Endothelial cell of hepatic sinusoid (primary cell): Measurements from ENCODE around the gene CCNQ.

Experiments used
- in situ Hi-C: cut with HindIII; loops from 2 replicates; pipeline ENCODE4 v1.10.0; 2017; ENCODE audit warnings: low sequenced_read_pairs

CCNQ gene

DNA sequence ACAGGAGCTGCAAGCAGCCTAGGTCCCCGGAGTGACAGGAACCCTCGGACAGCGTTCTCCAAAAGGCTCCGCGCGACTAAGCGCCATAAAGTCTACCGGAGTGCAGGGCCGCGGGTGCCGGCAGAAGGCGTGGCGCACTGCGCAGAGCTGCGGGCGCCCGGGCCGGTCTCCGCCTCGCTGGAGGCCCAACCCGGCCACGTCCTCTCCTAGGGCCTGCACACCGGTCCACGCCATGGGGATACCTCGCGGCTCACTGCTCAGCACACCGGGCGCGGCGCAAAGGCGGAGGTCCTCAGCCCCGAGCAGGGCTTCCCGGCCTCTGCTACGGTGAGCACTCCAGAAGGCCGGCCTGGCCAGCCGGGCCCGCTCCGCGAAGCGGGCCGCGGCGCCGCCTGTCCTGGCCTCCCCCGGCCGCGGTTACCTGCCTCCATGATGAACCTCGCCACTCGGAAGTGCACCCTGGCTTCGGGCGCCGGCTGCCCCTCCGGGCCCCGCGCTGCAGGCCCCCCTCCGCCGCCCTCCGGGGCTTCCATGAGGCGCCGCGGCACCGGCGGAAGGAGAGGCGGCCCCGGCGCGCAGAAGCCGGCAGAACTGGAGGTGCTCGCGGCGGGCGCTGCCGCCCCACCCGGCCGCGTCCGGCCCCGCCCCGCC, at the start of gene CCNQ:
CCNQ (minus strand) TSS at position 599 of the 651 bp plus-strand sequence; CDS start at position 533, 66 bp downstream.
- in situ Hi-C loops, result no loop called here

DNA sequence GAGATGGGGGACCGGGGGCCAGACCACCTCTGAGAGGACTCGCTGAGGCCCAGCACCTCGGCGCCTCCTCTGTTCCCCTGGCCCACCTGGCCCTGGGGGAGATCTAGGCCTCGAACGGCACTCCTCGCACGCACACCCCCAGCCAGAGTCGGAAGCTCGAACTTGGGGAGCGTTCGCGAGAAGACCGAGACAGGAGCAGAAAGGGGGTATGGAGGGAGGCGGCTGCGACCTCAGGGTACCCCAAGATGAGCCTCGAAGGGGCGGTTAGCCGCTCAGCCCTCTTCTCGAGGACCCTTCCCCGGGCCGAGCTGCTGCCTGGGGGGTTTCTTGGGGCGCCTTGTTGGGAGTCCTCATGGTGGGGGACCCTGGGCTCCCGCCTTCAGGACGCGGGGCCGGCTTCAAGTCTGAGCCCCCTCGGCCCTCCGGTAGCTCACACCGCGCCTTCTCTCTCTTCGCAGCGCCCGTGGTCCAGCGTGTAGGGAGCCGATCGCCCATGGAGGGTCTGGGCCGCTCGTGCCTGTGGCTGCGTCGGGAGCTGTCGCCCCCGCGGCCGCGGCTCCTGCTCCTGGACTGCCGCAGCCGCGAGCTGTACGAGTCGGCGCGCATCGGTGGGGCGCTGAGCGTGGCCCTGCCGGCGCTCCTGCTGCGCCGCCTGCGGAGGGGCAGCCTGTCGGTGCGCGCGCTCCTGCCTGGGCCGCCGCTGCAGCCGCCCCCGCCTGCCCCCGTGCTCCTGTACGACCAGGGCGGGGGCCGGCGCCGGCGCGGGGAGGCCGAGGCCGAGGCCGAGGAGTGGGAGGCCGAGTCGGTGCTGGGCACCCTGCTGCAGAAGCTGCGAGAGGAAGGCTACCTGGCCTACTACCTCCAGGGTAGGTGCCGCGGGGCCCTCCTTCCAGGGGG, 48.8 kb upstream of the CCNQ start:
- in situ Hi-C loops, result no loop called here

DNA sequence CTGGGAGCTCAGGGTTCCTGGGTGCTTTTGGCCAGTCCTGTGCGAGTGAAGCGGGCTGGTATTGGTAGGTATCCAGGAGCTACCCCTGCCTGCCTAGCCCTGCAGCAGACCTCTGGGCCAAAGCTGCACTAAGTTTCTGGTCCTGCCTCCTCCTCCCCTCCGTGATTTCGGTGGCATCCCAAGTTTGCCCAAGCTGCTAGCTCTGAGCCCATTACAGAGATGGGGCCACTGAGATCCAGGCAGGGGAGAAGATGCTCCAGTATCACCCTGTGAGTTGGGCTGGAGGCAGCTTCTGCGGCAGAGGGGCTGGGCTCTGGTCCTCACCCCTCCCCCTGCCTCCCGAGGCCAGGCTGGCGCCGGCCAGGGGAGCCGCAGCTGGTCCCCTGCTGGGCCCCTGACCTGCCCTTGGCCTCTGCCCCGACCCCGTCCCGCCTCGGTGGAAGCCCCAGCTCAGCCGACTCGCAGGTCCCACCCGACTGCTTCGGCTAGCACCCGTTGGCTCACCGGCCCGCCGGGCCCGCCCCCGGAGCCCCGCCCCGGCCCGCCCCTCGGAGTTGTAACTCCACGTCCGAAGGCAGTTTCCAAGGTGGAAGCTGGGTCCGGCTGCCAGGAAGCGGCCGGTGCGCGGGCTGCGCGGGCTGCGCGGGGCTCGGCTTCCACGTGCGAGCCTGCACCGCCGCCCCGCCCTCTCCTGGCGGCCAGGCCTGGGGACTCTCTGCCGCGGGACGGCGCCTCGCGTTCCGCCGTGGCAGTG, 47.9 kb upstream of the CCNQ start, which contains the start of gene DUSP9:
DUSP9 (plus strand) TSS at position 584 of the 754 bp plus-strand sequence. CDS start 751 bp downstream, outside the sequence.
- in situ Hi-C loops, result no loop called here

DNA sequence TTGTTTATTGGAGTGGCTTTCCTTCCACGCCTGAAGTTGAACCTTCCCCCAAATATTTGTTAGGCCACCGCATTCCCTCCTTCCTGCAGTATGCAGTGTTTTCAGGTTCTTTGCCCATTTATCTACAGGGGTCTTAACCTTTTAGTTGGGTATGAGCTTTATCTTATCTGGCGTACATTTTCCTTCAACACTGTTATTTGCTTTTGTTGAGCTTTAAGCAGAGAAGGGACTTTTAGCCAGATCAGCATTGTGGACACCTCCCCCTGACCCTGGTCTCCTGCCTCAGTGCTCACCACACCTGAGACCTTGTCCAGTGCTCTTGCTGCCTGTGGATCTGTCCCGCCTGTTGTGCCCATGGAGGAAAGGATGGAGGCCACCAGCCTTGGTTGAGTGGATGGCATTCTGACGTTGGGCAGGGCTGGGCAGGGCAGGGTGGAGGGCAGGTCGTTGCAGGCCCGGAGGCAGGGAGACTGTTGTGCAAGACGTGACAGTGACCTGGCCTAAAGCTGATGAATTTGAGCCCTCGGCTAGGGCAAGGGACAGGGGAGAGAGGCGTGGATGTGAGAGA, 47.1 kb upstream of the CCNQ start:
- in situ Hi-C loops, result no loop called here

DNA sequence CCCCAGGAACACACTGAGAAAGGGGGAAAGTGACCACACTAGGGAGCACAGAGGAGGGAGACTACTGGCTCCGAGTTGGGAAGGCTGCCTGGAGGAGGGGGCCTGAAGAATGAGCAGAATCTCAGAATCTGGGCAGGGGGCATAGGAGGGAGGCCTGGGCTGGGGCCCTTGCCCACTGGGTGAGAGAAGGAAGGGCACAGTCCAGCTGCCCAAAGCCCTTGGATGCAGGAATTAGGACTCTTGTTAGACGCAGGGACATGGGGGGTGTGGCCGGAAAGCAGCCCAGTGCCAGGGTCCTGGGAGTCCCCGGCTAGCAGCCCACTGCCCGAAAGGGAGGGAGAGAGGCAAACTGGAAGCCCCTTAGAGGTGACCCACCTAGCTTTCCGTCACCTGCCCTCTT, 46.2 kb upstream of the CCNQ start:
- in situ Hi-C loops, result no loop called here

DNA sequence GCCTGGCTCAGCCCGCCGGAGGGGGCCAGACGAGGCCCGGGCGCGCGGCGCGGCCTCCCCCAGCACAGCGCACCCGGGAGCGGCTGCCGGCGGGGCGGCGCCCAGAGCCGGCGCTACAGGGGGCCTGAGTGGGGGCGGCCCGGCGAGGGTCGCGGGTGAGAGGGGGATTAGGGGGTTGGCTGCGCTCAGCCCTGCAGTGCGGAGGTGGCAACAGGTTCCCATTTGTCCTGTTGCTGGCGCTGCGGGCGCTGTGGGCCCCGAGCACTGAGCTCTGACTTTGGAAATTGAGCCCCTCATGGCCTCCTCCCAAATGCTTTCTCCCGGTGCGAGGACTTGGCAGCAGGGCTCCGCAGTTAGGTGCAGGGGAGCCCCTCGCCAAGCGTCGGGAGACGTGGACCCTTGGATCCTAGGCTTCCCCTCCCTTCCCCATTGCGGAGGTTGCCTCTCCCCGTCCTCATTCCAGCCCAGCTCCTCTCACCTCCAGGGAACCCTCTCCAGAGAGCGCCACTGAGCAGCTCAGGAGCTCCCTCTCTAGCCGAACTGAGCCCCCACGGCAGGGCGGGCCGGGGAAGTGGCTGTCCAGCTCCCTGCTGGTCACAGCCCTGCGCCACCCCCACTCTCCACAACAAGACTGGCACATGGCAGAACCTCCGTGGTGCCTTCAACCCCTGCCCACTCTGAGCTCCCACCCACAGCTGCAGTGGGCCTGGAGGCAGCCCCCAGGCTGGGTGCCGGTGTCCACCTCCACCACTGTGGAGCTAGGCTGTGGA, 45.6 kb upstream of the CCNQ start:
- in situ Hi-C loops, result no loop called here

DNA sequence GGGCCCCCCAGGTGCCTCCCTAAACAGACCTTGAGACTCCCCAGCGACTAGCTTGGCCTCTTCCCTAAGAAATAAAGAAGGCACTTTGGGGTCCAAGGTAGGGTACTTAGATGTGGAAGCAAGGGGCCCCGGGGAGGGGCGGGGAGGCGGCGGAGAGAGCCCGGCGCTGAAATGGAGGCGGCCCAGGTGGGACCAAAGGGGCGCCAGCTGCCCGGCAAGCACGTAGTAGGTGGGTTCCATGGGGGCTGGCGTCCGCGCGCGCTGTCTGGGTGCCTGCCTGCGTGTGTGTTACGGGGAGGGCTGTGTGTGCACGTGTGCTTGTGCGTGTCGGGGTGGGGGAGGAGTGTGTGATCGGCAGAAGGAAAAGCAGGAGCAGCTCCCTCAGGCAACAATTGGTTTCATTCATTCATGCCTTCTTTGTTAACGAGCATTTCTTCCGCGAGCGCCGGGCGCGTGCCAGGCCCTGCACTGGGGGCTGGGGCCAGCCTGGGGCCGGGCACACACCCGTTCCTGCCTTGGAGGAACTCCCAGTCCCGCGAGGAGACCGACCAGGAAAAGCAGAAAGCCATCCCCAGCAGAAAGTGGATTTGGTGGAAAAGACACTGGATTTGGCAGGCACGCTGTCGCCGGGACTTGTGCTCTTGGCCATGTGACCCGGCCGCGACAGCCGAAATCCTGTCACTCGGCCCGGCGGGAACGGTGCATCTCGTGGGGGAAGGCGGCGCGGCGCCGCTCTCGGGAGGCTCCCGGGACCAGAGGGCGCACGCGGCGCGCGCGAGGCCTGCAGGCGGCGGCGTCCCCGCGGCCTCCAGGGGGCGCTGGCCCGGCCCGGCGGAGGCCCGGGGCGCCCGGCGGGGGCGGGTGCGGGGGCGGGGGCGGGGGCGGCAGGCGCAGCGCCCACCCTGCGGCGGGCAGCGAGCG, 44.8 kb upstream of the CCNQ start:
- in situ Hi-C loops, result no loop called here

DNA sequence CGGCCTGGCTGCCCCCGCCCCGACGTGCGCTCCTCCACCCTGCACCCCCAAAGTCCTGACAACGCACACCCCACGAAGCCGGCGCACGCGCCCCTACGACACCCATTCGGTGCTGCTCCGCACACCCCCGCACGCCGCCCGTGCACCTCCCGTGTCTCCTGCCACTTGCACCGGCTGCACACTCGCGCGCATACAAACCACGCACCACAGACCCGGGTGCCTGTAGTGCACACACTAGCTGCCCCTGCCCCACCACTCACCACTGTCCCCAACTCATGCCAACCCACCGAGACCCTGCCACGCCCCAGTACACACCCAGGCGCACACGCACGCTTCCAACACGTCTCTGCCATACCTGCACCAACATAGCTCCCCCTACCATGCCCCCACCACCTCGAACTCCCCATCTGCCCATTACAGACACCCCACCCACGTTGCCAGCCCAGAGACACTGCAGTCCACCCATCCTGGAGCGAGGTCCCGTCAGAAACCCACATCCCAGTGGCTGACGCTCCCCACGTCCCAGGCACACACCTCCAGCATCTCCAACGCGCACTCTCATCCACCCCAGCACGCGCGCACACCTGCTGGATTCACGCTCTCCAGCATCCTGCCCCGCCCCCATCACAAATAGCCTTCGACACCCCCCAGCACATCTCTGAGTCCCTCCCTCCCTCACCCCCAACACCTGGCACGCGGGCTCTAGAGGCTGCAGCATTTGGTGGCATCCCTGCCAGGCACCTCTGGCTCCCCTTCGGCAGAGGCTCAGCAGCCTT, 43.9 kb upstream of the CCNQ start:
- in situ Hi-C loops, result no loop called here

DNA sequence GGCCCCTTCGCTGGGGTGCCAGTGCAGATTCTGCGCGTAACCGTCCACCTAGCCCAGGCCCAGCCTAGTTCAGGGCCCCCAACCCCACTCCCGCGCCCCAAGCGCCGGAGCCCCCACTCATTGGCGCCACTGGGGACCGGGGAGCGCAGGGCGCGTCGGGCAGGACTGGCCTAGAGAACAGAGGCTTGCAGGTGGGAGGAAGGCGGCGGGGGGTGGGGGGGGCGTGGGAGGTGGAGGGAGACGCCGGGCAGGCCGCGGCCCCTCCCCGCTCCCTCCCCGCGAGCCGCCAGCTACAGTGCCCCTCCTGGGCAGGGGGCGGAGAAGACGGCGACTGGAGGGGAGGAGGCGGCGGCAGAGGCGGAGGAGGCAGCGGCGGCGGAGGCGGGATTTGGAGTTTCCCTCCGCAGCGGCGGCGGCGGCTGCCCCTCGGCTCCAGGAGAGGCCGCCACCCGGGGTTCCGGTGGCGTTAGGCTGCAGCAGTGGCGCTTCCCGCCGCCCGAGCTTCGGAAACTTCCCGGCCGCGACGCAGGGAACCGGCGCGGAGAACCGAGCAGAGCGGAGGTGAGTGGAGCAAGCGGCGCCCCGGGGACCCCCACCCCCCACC, 43.2 kb upstream of the CCNQ start:
- in situ Hi-C loops, result no loop called here

DNA sequence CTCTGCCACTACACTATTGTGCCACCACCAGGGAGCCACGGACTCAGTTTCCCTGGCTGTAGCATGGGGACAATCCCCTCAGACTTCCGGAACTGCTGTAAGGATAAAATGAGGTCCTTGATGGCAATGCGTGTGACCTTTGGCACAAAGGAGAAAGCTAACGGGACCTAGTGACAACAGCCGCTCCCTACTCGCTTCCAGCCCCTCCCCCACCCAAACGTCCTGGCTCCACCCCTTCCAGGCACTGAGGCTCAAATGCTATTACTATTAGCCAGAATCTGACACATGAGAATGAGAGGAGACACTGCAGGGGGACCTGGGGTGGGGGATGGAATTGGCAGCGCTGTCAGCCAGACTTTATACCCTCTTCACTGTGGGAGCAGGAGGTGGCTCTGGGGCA, 42.7 kb upstream of the CCNQ start:
- in situ Hi-C loops, result no loop called here

DNA sequence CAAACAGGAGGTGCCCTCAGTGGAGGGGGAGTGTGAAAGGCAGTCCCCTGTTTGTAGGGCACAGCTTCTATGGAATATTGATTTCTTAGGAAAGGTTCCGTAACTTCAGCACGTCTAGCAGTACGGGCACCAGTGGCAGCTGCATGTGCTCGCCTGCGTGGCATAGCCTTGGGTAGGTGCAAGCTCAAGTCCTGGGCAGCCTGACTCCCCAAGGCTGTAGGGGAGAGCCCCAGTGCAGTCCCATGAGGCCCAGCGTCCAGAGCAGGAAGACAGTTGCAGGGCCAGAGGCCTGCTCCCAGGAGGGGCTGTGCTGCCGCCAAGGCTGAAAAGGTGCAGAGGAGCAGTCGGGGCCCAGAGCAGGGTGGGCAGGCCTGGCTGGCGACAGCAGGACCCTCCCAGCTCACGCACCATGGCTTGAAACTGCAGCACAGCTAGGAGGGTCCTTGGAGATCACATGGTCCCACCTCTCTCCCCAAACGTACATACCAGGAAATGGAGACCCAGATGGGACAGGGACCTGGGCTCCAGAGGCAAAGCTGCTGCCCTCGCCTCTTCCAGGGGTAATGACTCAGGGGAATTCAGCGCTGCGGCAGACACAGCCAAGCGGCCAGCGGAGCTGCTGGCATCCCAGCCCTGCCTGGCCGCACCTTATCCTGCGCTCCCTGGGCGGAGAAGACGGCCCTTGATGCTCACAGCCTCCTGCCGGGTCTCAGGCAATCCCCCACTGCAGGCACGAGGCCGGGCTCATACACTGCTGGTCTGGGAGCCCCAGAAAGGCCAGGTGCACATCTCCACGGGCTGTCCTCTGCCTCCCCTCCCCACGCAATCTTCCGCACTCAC, 42.0 kb upstream of the CCNQ start:
- in situ Hi-C loops, result no loop called here

DNA sequence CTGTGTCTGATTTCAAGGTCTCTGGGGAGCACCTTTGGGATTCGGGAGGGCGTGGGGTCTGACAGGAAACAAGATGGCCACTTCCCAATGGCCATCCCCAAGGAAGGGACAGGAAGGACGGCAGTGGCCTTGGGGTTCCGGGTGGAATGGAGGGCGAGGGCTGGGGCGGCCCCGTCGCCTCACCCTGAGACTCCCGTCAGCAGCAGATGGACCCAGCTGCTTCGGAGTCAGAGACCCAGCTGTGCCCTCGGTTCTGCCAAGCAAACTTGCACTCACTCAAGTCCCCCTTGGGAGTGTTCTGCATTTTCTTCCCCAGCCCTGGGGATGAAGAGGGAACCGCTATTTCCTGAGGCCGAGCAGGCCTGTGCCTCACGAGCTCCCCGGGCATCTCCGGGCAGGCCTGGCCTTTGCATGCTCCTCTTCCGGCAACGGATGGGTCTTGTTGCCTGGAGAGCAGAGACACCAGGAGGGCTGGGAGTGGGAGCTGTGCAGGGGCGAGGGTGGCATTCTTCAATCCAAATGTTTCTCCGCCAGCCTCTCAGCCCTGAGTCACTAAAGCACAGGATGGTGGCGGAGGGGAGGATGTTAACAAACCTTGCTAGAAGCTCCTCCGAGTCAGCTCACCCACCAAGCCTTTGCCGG, 41.2 kb upstream of the CCNQ start:
- in situ Hi-C loops, result no loop called here

DNA sequence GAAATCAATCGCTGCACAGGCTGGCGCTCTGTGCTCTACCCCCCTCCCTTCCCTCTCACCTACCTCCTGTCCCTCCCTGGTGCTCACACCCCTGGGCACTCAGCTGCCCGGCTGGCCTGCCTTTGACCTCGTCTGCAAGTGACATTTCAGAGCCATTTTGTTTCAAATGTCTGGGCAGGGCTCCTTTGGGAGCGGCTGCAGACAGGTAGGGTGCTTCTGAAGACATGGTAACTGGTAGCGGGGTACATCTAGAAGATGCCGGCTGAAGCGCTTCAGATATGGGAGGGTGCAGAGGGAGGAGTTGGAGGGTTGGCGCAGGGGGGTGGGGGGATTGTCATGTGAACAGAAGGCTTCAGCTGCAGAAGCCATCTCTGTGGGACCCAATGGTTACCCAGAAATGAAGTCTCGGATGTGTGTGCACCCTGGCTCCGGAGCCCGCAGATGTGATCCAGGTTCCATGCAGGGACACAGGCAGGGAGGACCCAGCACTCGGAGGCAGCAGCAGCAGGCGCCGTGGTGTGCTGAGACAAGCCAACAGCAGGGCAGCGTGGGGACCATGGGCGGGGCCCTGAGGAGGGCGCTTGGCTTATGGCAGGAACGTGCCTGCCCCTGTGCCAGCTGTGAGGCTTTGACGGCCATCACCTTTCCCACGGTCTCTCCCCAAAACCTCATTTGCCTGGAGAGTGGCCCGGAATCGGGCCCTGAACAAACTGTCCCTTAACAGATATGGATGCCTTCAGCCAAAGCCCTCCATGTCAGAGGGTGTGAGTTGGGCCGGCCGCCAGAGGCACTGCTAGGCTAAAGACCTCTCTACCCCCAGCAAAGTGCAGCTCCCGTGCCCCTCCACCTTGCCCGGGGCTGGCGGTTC, 40.5 kb upstream of the CCNQ start:
- in situ Hi-C loops, result no loop called here

DNA sequence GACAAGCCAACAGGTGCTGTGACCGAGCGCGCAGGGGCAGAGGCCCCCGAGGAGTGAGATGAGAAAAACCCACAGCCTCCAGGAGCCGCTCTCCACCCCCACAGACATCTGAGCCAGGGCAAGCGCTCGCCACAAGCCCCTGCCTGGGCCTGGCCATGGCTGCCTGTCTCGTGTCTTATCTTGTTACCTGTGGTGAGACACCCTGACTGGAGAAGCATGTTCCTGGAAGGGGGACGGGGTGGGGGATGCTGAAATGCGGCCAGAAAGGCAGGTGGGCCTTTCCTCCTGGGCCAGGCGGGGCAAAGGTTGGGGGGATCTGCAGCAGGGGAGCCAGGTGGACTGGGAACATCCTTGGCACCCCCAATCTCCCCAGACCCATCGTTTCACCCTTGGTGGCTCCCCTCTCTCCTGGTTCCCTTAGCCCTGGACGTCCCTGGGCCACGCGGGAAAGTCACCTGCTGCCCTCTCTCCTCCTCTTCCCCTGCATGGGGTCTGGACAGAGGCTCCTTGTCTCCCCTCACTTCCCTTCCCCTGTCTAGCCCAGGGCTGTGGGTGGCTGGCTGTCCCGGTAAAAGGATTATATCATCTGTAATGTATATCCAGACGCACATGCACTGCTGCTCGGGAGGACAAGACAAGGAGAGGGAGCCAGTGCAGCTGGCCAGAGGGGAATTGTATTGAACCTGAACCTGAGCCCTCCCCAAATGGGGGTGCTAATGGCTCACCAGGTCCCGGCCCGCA, 39.7 kb upstream of the CCNQ start:
- in situ Hi-C loops, result no loop called here

DNA sequence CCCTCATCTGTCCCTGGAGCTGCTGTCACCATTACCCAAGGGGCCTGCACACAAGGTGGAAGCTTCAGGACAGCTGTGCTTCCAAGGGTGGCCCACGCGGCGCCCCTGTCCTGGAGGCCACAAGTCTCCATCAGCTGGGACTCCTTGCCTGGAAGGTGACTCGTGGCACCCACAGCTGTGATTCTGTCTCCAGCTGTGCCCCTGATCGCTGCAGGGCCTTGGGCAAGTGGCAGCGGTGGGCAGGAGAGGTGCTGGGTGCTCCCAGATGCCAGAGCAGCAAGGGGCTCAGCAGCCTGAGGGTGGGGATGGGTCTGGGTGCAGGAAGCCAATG, 39.1 kb upstream of the CCNQ start:
- in situ Hi-C loops, result no loop called here
